ENCODE measurements around the gene HSBP1. TPM values are rescaled to one million over a fixed set of nuclear protein-coding genes. Genes with fewer than 3 reads are reported as not detected.

The HSBP1 gene
- total and polyA plus RNA-seq, 4 donors = 142 to 332 (median 246) TPM

- H3K4me3 ChIP-seq (ENCODE audit: low read depth, low read length) = no peak overlapping the region
- H3K27me3 ChIP-seq (ENCODE audit: control insufficient read depth, insufficient read depth, low read length) = no peaks in the 10 kb centered on the region
- H3K36me3 ChIP-seq (ENCODE audit: control insufficient read depth, insufficient read depth, low read length) = no peaks in the 10 kb centered on the region
- no peak overlapping the region for H3K27ac ChIP-seq (ENCODE audit: low read depth, low read length)
- peaks cover 7% of the 10 kb centered on the region for H3K4me1 ChIP-seq (ENCODE audit: control insufficient read depth, insufficient read depth, low read length)
- 100% methylated on average over 8 of the region's 8 CpGs for WGBS (ENCODE audit: insufficient coverage)
- no peak for DNase-seq (ENCODE audit: low read depth in 4 of 6, low spot score in 6 of 6)
- no peaks in the 10 kb centered on the region for H3K9me3 ChIP-seq (ENCODE audit: control insufficient read depth, insufficient read depth, low read length)
Observed at GRCh38 chr16:83845263-83845662, 37.5 kb downstream of the HSBP1 start.

GRCh38 chr16:83847371-83848225, 39.8 kb downstream of the HSBP1 start:
- DNase-seq (ENCODE audit: low read depth in 4 of 6, low spot score in 6 of 6) = peak in 2 of 6 donors; percentile 6 to 81

GRCh38 chr16:83849421-83849820, 41.6 kb downstream of the HSBP1 start:
- no peaks in the 10 kb centered on the region for H3K36me3 ChIP-seq (ENCODE audit: control insufficient read depth, insufficient read depth, low read length)
- H3K4me3 ChIP-seq (ENCODE audit: low read depth, low read length) = no peak overlapping the region
- H3K4me1 ChIP-seq (ENCODE audit: control insufficient read depth, insufficient read depth, low read length) = peaks cover 7% of the 10 kb centered on the region
- no peak overlapping the region for H3K27ac ChIP-seq (ENCODE audit: low read depth, low read length)
- no peaks in the 10 kb centered on the region for H3K27me3 ChIP-seq (ENCODE audit: control insufficient read depth, insufficient read depth, low read length)
- WGBS (ENCODE audit: insufficient coverage) = 43% methylated on average over 2 of the region's 6 CpGs
- DNase-seq (ENCODE audit: low read depth in 4 of 6, low spot score in 6 of 6) = peak in 2 of 6 donors; percentile 33 to 69
- no peaks in the 10 kb centered on the region for H3K9me3 ChIP-seq (ENCODE audit: control insufficient read depth, insufficient read depth, low read length)

More at GRCh38 chr16:83847371-83848225, 39.8 kb downstream of the HSBP1 start:
- Histone ChIP-seq H3K27ac (ENCODE audit: low read depth, low read length) (no peak overlapping the region), H3K36me3 (ENCODE audit: control insufficient read depth, insufficient read depth, low read length) (no peaks in the 10 kb centered on the region), H3K27me3 (ENCODE audit: control insufficient read depth, insufficient read depth, low read length) (no peaks in the 10 kb centered on the region), H3K4me1 (ENCODE audit: control insufficient read depth, insufficient read depth, low read length) (peaks cover 7% of the 10 kb centered on the region), H3K4me3 (ENCODE audit: low read depth, low read length) (no peak overlapping the region), H3K9me3 (ENCODE audit: control insufficient read depth, insufficient read depth, low read length) (no peaks in the 10 kb centered on the region)
- 71% methylated on average over 3 of the region's 14 CpGs for WGBS (ENCODE audit: insufficient coverage)

- no peaks in the 10 kb centered on the region for H3K27me3 ChIP-seq (ENCODE audit: control insufficient read depth, insufficient read depth, low read length)
- H3K9me3 ChIP-seq (ENCODE audit: control insufficient read depth, insufficient read depth, low read length) = no peaks in the 10 kb centered on the region
- H3K36me3 ChIP-seq (ENCODE audit: control insufficient read depth, insufficient read depth, low read length) = no peaks in the 10 kb centered on the region
- H3K4me1 ChIP-seq (ENCODE audit: control insufficient read depth, insufficient read depth, low read length) = peaks cover 4% of the 10 kb centered on the region
- no peak overlapping the region for H3K4me3 ChIP-seq (ENCODE audit: low read depth, low read length)
- 100% methylated on average over 2 of the region's 5 CpGs for WGBS (ENCODE audit: insufficient coverage)
- no peak overlapping the region for H3K27ac ChIP-seq (ENCODE audit: low read depth, low read length)
- no peak for DNase-seq (ENCODE audit: low read depth in 4 of 6, low spot score in 6 of 6)
Observed at GRCh38 chr16:83850947-83851346, 43.2 kb downstream of the HSBP1 start.

- peaks cover 4% of the 10 kb centered on the region for H3K4me1 ChIP-seq (ENCODE audit: control insufficient read depth, insufficient read depth, low read length)
- H3K9me3 ChIP-seq (ENCODE audit: control insufficient read depth, insufficient read depth, low read length) = no peaks in the 10 kb centered on the region
- DNase-seq (ENCODE audit: low read depth in 4 of 6, low spot score in 6 of 6) = no peak
- no peak overlapping the region for H3K4me3 ChIP-seq (ENCODE audit: low read depth, low read length)
- 96% methylated on average over 4 of the region's 4 CpGs for WGBS (ENCODE audit: insufficient coverage)
- no peaks in the 10 kb centered on the region for H3K36me3 ChIP-seq (ENCODE audit: control insufficient read depth, insufficient read depth, low read length)
- H3K27me3 ChIP-seq (ENCODE audit: control insufficient read depth, insufficient read depth, low read length) = no peaks in the 10 kb centered on the region
- no peak overlapping the region for H3K27ac ChIP-seq (ENCODE audit: low read depth, low read length)
Observed at GRCh38 chr16:83851473-83851872, 43.7 kb downstream of the HSBP1 start.

- peaks cover 4% of the 10 kb centered on the region for H3K4me1 ChIP-seq (ENCODE audit: control insufficient read depth, insufficient read depth, low read length)
- H3K36me3 ChIP-seq (ENCODE audit: control insufficient read depth, insufficient read depth, low read length) = no peaks in the 10 kb centered on the region
- DNase-seq (ENCODE audit: low read depth in 4 of 6, low spot score in 6 of 6) = no peak
- H3K27ac ChIP-seq (ENCODE audit: low read depth, low read length) = no peak overlapping the region
- 85% methylated on average over 5 of the region's 11 CpGs for WGBS (ENCODE audit: insufficient coverage)
- no peak overlapping the region for H3K4me3 ChIP-seq (ENCODE audit: low read depth, low read length)
- no peaks in the 10 kb centered on the region for H3K9me3 ChIP-seq (ENCODE audit: control insufficient read depth, insufficient read depth, low read length)
- no peaks in the 10 kb centered on the region for H3K27me3 ChIP-seq (ENCODE audit: control insufficient read depth, insufficient read depth, low read length)
Observed at GRCh38 chr16:83852774-83853173, 45.0 kb downstream of the HSBP1 start.

GRCh38 chr16:83853834-83854233, 46.1 kb downstream of the HSBP1 start:
- 96% methylated on average over 7 of the region's 8 CpGs for WGBS (ENCODE audit: insufficient coverage)
- Histone ChIP-seq H3K9me3 (ENCODE audit: control insufficient read depth, insufficient read depth, low read length) (no peaks in the 10 kb centered on the region), H3K27ac (ENCODE audit: low read depth, low read length) (no peak overlapping the region), H3K4me3 (ENCODE audit: low read depth, low read length) (no peak overlapping the region), H3K4me1 (ENCODE audit: control insufficient read depth, insufficient read depth, low read length) (peaks cover 4% of the 10 kb centered on the region), H3K27me3 (ENCODE audit: control insufficient read depth, insufficient read depth, low read length) (no peaks in the 10 kb centered on the region), H3K36me3 (ENCODE audit: control insufficient read depth, insufficient read depth, low read length) (no peaks in the 10 kb centered on the region)
- no peak for DNase-seq (ENCODE audit: low read depth in 4 of 6, low spot score in 6 of 6)

- H3K27me3 ChIP-seq (ENCODE audit: control insufficient read depth, insufficient read depth, low read length) = no peaks in the 10 kb centered on the region
- H3K27ac ChIP-seq (ENCODE audit: low read depth, low read length) = no peak overlapping the region
- no peak overlapping the region for H3K4me3 ChIP-seq (ENCODE audit: low read depth, low read length)
- 73% methylated on average over 5 of the region's 9 CpGs for WGBS (ENCODE audit: insufficient coverage)
- peaks cover 2% of the 10 kb centered on the region for H3K4me1 ChIP-seq (ENCODE audit: control insufficient read depth, insufficient read depth, low read length)
- DNase-seq (ENCODE audit: low read depth in 4 of 6, low spot score in 6 of 6) = no peak
- no peaks in the 10 kb centered on the region for H3K36me3 ChIP-seq (ENCODE audit: control insufficient read depth, insufficient read depth, low read length)
- no peaks in the 10 kb centered on the region for H3K9me3 ChIP-seq (ENCODE audit: control insufficient read depth, insufficient read depth, low read length)
Observed at GRCh38 chr16:83854420-83854819, 46.6 kb downstream of the HSBP1 start.

GRCh38 chr16:83856792-83857191, 49.0 kb downstream of the HSBP1 start:
- no peaks in the 10 kb centered on the region for H3K4me1 ChIP-seq (ENCODE audit: control insufficient read depth, insufficient read depth, low read length)
- no peaks in the 10 kb centered on the region for H3K9me3 ChIP-seq (ENCODE audit: control insufficient read depth, insufficient read depth, low read length)
- no peaks in the 10 kb centered on the region for H3K36me3 ChIP-seq (ENCODE audit: control insufficient read depth, insufficient read depth, low read length)
- no peak overlapping the region for H3K27ac ChIP-seq (ENCODE audit: low read depth, low read length)
- no CpG with 5 or more reads among the region's 4 CpGs for WGBS (ENCODE audit: insufficient coverage)
- H3K27me3 ChIP-seq (ENCODE audit: control insufficient read depth, insufficient read depth, low read length) = no peaks in the 10 kb centered on the region
- no peak for DNase-seq (ENCODE audit: low read depth in 4 of 6, low spot score in 6 of 6)
- H3K4me3 ChIP-seq (ENCODE audit: low read depth, low read length) = no peak overlapping the region

- Histone ChIP-seq H3K36me3 (ENCODE audit: control insufficient read depth, insufficient read depth, low read length) (no peaks in the 10 kb centered on the region), H3K27me3 (ENCODE audit: control insufficient read depth, insufficient read depth, low read length) (no peaks in the 10 kb centered on the region), H3K9me3 (ENCODE audit: control insufficient read depth, insufficient read depth, low read length) (no peaks in the 10 kb centered on the region), H3K4me1 (ENCODE audit: control insufficient read depth, insufficient read depth, low read length) (no peaks in the 10 kb centered on the region), H3K27ac (ENCODE audit: low read depth, low read length) (no peak overlapping the region), H3K4me3 (ENCODE audit: low read depth, low read length) (no peak overlapping the region)
- no peak for DNase-seq (ENCODE audit: low read depth in 4 of 6, low spot score in 6 of 6)
- 85% methylated on average over 8 of the region's 8 CpGs for WGBS (ENCODE audit: insufficient coverage)
Observed at GRCh38 chr16:83859265-83859664, 51.5 kb downstream of the HSBP1 start.
